ENCODE data around the gene EHD1. TPM values are rescaled to one million over a fixed set of nuclear protein-coding genes. Genes with fewer than 3 reads are reported as not detected.

EHD1 gene
- total RNA-seq, 1 donor = 183 TPM

GRCh38 chr11:64875369-64876228 lies 2.8 kb downstream of the EHD1 start:
- no peaks in the 10 kb centered on the region for H3K27me3 ChIP-seq (ENCODE audit: insufficient read depth, low read length)
- peak overlapping the region; percentile 96 for H3K4me3 ChIP-seq (ENCODE audit: low read length)
- H3K4me1 ChIP-seq (ENCODE audit: insufficient read depth, low read length) = peaks cover 92% of the 10 kb centered on the region
- no peaks in the 10 kb centered on the region for H3K9me3 ChIP-seq (ENCODE audit: low read depth, low read length)

GRCh38 chr11:64874308-64875240 lies 3.8 kb downstream of the EHD1 start:
- Histone ChIP-seq H3K4me1 (ENCODE audit: insufficient read depth, low read length) (peaks cover 92% of the 10 kb centered on the region), H3K4me3 (ENCODE audit: low read length) (peak overlapping the region; percentile 96), H3K27me3 (ENCODE audit: insufficient read depth, low read length) (no peaks in the 10 kb centered on the region), H3K9me3 (ENCODE audit: low read depth, low read length) (no peaks in the 10 kb centered on the region)

DNA sequence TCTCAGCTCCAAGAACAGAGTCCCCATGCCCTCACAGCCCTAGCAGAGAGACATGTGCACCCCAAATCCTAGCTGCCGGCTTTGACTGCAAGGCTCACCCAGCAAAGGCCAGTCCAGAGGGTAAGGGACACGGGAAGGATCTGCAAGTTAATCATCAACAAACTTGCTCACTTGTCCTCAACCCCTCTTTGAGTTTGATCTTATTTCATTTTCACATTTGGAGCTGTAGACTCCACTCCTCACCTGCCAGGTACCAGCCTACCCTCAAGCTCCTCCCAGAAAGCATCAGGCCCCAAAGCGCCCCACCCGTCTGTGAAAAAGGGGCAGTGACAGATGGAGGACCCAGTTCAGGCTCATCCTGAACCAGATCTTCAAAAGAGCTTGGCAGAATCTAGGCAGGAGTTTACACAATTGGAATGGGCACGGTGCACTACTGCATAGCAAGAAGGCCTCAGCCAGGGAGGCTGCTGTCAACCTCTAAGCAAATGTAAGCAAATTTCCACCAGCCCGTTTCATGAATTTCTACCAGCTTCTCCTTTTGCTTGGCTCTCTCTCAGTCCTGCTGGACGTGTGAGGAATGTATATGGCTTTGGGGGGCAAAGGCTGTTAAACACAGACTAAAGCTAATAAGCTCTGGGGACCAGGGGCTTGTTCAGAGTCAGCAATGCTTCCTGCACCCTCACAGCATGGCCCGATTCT lies 5.5 kb downstream of the EHD1 start:
- H3K9me3 ChIP-seq (ENCODE audit: low read depth, low read length) = no peaks in the 10 kb centered on the region
- H3K4me1 ChIP-seq (ENCODE audit: insufficient read depth, low read length) = peaks cover 99% of the 10 kb centered on the region
- no peaks in the 10 kb centered on the region for H3K27me3 ChIP-seq (ENCODE audit: insufficient read depth, low read length)
- H3K4me3 ChIP-seq (ENCODE audit: low read length) = no peak overlapping the region

GRCh38 chr11:64871492-64871891 lies 6.9 kb downstream of the EHD1 start:
- no peak overlapping the region for H3K4me3 ChIP-seq (ENCODE audit: low read length)
- no peaks in the 10 kb centered on the region for H3K27me3 ChIP-seq (ENCODE audit: insufficient read depth, low read length)
- peaks cover 99% of the 10 kb centered on the region for H3K4me1 ChIP-seq (ENCODE audit: insufficient read depth, low read length)
- H3K9me3 ChIP-seq (ENCODE audit: low read depth, low read length) = no peaks in the 10 kb centered on the region

DNA sequence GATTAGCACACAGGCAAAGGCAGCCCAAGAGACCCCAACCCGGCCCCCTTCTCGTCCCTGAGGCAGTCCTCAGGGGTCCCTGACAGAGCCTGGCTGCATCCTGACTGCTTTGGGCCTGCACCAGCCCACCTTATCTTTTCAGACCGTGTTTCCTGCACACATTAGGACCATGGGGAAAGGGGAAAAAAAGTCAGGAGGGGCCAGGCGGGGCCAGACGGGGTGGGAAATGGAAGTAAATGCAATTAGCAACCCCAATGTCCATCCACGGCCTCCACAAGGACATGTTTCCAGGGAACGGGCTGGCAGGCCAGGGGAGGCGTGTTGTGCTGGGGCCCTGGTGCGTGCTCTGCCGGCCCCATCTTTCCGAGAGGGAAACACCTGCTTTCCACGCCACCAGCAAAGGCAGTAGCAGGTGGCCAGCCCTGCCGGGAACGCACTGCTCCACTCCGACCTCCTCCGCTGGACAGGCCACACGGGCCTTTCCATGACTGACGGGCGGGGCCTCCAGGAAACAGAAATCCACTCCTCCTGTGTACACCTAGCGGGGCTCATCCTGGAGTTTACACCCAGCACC lies 7.4 kb downstream of the EHD1 start:
- Histone ChIP-seq H3K4me3 (ENCODE audit: low read length) (peak overlapping the region; percentile 1), H3K27me3 (ENCODE audit: insufficient read depth, low read length) (no peaks in the 10 kb centered on the region), H3K4me1 (ENCODE audit: insufficient read depth, low read length) (peaks cover 99% of the 10 kb centered on the region), H3K9me3 (ENCODE audit: low read depth, low read length) (no peaks in the 10 kb centered on the region)

GRCh38 chr11:64870176-64870892 lies 8.1 kb downstream of the EHD1 start:
- Histone ChIP-seq H3K27me3 (ENCODE audit: insufficient read depth, low read length) (no peaks in the 10 kb centered on the region), H3K9me3 (ENCODE audit: low read depth, low read length) (no peaks in the 10 kb centered on the region), H3K4me1 (ENCODE audit: insufficient read depth, low read length) (peaks cover 99% of the 10 kb centered on the region), H3K4me3 (ENCODE audit: low read length) (peak overlapping the region; percentile 1)

- Histone ChIP-seq H3K4me3 (ENCODE audit: low read length) (no peak overlapping the region), H3K9me3 (ENCODE audit: low read depth, low read length) (no peaks in the 10 kb centered on the region), H3K27me3 (ENCODE audit: insufficient read depth, low read length) (no peaks in the 10 kb centered on the region), H3K4me1 (ENCODE audit: insufficient read depth, low read length) (peaks cover 99% of the 10 kb centered on the region)
Observed at GRCh38 chr11:64869571-64870175, 8.7 kb downstream of the EHD1 start.

DNA sequence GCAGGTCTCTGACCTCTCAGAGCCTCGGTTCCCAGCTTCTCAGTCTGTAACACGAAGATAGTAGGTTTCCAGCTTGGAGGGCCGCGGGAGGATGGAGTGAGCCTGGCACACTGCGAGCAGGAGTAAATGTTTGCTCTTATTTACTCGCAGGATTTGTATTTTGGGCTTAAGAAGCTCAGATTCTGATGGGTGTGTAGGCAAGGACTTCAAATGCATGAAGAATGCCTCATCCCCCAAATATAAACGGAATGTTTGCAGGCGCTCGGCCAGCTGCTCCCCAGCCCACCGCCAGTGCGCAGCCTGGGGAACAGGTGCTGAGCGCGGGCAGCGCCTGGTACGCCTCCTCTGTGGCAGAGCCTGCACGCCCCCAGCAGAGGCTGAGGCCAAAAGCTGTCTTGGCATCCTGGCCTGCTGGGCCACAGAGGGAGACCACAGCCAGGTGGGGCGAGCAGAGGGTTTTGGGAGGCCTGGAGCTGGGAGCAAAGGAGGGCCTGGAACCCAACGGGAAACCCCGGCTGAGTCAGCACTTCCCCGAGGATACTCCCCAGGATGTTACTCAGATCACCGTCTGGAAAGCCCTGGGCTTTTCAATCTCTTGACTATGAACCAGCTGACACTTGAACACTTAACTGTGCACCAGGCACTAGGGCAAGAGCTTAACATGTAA lies 9.4 kb downstream of the EHD1 start:
- Histone ChIP-seq H3K4me1 (ENCODE audit: insufficient read depth, low read length) (peaks cover 100% of the 10 kb centered on the region), H3K27me3 (ENCODE audit: insufficient read depth, low read length) (no peaks in the 10 kb centered on the region), H3K4me3 (ENCODE audit: low read length) (no peak overlapping the region), H3K9me3 (ENCODE audit: low read depth, low read length) (no peaks in the 10 kb centered on the region)

GRCh38 chr11:64867748-64868462 lies 10.5 kb downstream of the EHD1 start:
- Histone ChIP-seq H3K4me1 (ENCODE audit: insufficient read depth, low read length) (peaks cover 100% of the 10 kb centered on the region), H3K27me3 (ENCODE audit: insufficient read depth, low read length) (no peaks in the 10 kb centered on the region), H3K9me3 (ENCODE audit: low read depth, low read length) (no peaks in the 10 kb centered on the region), H3K4me3 (ENCODE audit: low read length) (no peak overlapping the region)

DNA sequence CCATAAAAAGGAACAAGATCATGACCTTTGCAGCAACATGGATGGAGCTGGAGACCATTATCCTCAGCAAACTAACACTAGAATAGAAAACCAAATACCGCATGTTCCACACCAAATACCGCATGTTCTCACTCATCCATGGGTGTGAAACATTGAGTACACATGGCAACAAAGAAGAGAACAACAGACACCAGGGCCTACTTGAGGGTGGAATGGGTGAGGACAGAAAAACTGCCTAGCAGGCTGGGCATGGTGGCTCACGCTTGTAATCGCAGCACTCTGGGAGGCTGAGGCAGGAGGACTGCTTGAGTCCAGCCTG lies 12.3 kb downstream of the EHD1 start:
- no peaks in the 10 kb centered on the region for H3K9me3 ChIP-seq (ENCODE audit: low read depth, low read length)
- H3K4me3 ChIP-seq (ENCODE audit: low read length) = no peak overlapping the region
- H3K4me1 ChIP-seq (ENCODE audit: insufficient read depth, low read length) = peaks cover 100% of the 10 kb centered on the region
- H3K27me3 ChIP-seq (ENCODE audit: insufficient read depth, low read length) = no peaks in the 10 kb centered on the region

DNA sequence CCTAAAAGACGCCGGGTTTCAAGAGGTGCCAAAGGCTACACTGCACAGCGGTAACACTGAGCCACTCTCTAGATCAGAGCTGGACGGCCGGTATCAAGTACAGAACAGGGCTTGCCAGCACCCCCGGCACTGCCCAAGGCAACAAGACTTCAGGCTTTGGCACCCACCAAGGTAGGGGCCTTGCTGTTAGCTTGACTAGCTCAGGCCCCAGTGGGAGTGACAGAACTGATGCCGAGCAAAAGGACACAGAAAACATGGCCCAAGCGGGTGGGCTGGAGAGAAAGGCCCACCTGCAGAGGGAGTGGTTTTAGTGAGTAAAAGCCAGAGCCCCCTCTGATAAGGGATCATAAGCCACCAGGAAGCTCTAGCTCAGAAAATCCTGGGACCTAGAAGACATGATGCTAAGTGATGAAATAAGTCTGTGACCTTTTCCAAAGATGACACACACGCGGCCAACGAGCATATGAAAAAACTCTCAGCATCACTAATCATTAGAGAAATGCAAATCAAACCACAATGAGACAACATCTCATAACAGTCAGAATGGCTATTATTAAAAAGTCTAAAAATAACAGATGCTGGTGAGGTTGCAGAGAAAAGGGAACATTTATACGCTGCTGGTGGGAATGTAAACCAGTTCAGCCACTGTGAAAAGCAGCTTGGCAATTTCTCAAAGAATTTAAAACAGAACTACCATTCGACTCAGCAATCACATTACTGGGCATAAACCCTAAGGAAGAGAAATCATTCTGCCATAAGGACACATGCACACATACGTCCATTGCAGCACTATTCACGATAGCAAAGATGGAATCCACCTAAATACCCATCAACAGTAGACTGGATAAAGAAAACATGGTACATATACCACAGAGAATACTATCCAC lies 12.9 kb downstream of the EHD1 start:
- Histone ChIP-seq H3K4me3 (ENCODE audit: low read length) (no peak overlapping the region), H3K4me1 (ENCODE audit: insufficient read depth, low read length) (peaks cover 100% of the 10 kb centered on the region), H3K9me3 (ENCODE audit: low read depth, low read length) (no peaks in the 10 kb centered on the region), H3K27me3 (ENCODE audit: insufficient read depth, low read length) (no peaks in the 10 kb centered on the region)

GRCh38 chr11:64864473-64865285 lies 13.7 kb downstream of the EHD1 start:
- Histone ChIP-seq H3K9me3 (ENCODE audit: low read depth, low read length) (no peaks in the 10 kb centered on the region), H3K27me3 (ENCODE audit: insufficient read depth, low read length) (no peaks in the 10 kb centered on the region), H3K4me3 (ENCODE audit: low read length) (peak overlapping the region; percentile 5), H3K4me1 (ENCODE audit: insufficient read depth, low read length) (peaks cover 100% of the 10 kb centered on the region)

Data from mononuclear cell (primary cell).